OCI-LY7 (cell line): ENCODE data around the gene AUTS2. TPM values are rescaled to one million over a fixed set of nuclear protein-coding genes. Genes with fewer than 3 reads are reported as not detected.

Source experiments
- BruUV-seq: library from RNA; stranded (reverse); fragments of 400-500 nt; replicated peaks from 2 replicates; lab custom pipeline; 2021; lab: Mats Ljungman, UMichigan
- CTCF ChIA-PET: fragments of 300-600 bp; sonication (Branson Sonifier 250); formaldehyde crosslinking; loops from one replicate; lab custom pipeline; 2022; ENCODE audit warnings: antibody characterized with exemption; ENCODE audit not compliant: unreplicated experiment; lab: Charles Lee
- POLR2A ChIA-PET: fragments of 300-600 bp; sonication (Branson Sonifier 250); formaldehyde crosslinking; loops from one replicate; lab custom pipeline; 2022; ENCODE audit warnings: antibody characterized with exemption; lab: Charles Lee
- DNase-seq: peaks from one replicate; pipeline ENCODE4 v3.0.0-alpha.2; 2015; ENCODE audit warnings: low spot score
- H2AFZ ChIP-seq: fragments of 200-600 bp; sonication (generic), shearing (Covaris generic); 2 replicates; pipeline ENCODE4 v1.6.1; 2014; ENCODE audit warnings: mild to moderate bottlenecking, antibody characterized with exemption, low read length, moderate library complexity
- H3K27ac ChIP-seq: fragments of 200-600 bp; sonication (generic); 2 replicates; pipeline ENCODE4 v1.5.1; 2014; ENCODE audit warnings: mixed run types, low read depth, mild to moderate bottlenecking, moderate library complexity, low read length, inconsistent platforms; ENCODE audit not compliant: poor library complexity, severe bottlenecking
- H3K36me3 ChIP-seq: fragments of 200-600 bp; sonication (generic); 2 replicates; pipeline ENCODE4 v1.6.1; 2014; ENCODE audit warnings: mild to moderate bottlenecking, antibody characterized with exemption, low read length, moderate library complexity, mixed read lengths; ENCODE audit not compliant: insufficient read depth
- H3K4me1 ChIP-seq: fragments of 200-600 bp; sonication (generic); 2 replicates; pipeline ENCODE4 v1.5.1; 2014; ENCODE audit warnings: mild to moderate bottlenecking, low read length; ENCODE audit not compliant: insufficient read depth, poor library complexity, severe bottlenecking
- H3K4me2 ChIP-seq: fragments of 200-600 bp; sonication (generic); 2 replicates; pipeline ENCODE4 v1.6.1; 2014; ENCODE audit warnings: mild to moderate bottlenecking, low read length
- H3K4me3 ChIP-seq: fragments of 200-600 bp; sonication (generic); 2 replicates; pipeline ENCODE4 v1.5.1; 2014; ENCODE audit warnings: mild to moderate bottlenecking, low read depth, low read length; ENCODE audit not compliant: poor library complexity, severe bottlenecking
- H3K79me2 ChIP-seq: fragments of 200-600 bp; sonication (generic); 2 replicates; pipeline ENCODE4 v1.6.1; 2016; ENCODE audit warnings: low read depth, mild to moderate bottlenecking, low read length, moderate library complexity, mixed read lengths; ENCODE audit not compliant: insufficient read depth
- H3K9me2 ChIP-seq: fragments of 200-600 bp; sonication (generic); 2 replicates; pipeline ENCODE4 v1.6.1; 2016; ENCODE audit warnings: mild to moderate bottlenecking, low read length, mixed read lengths; ENCODE audit not compliant: insufficient read depth
- H3K9me3 ChIP-seq: fragments of 200-600 bp; sonication (generic); 2 replicates; pipeline ENCODE4 v1.6.1; 2014; ENCODE audit warnings: mild to moderate bottlenecking, mixed run types, low read length, mixed read lengths
- H4K20me1 ChIP-seq: fragments of 200-600 bp; sonication (generic); 2 replicates; pipeline ENCODE4 v1.6.1; 2014; ENCODE audit warnings: mild to moderate bottlenecking, antibody characterized with exemption, low read length, moderate library complexity, mixed read lengths; ENCODE audit not compliant: insufficient read depth
- EZH2phosphoT487 ChIP-seq: fragments of 200-600 bp; sonication (generic); IDR thresholded peaks from 2 replicates; pipeline ENCODE4 v1.6.1; 2018; ENCODE audit warnings: low read depth, borderline replicate concordance, mild to moderate bottlenecking, mixed run types, antibody characterized with exemption, low read length, moderate library complexity, mixed read lengths
- intact Hi-C: fragments of 100-400 bp; cut with micrococcal nuclease; formaldehyde crosslinking; loops from one replicate; pipeline ENCODE4 v1.10.0; 2022; ENCODE audit not compliant: unreplicated experiment
- total RNA-seq, 2 experiments: library from RNA; depleted of rRNA in 1 of 2; stranded (reverse); fragments of >200 nt in 1 of 2; shearing (Covaris generic) in 1 of 2; gene quantifications; 2 replicates each; pipeline ENCODE4 v1.2.3, GENCODE V29; 2014 to 2022
- TF ChIP-seq, protein P1 (sequence below): fragments of 200-600 bp; sonication (generic); conservative IDR thresholded peaks from 2 replicates; pipeline ENCODE4 v1.5.1; 2014; ENCODE audit warnings: mild to moderate bottlenecking, antibody characterized with exemption, low read length, moderate library complexity, mixed read lengths

AUTS2 gene
- total RNA-seq, 2 experiments from 2014 or later, result 37.9 to 78.5 TPM

DNA sequence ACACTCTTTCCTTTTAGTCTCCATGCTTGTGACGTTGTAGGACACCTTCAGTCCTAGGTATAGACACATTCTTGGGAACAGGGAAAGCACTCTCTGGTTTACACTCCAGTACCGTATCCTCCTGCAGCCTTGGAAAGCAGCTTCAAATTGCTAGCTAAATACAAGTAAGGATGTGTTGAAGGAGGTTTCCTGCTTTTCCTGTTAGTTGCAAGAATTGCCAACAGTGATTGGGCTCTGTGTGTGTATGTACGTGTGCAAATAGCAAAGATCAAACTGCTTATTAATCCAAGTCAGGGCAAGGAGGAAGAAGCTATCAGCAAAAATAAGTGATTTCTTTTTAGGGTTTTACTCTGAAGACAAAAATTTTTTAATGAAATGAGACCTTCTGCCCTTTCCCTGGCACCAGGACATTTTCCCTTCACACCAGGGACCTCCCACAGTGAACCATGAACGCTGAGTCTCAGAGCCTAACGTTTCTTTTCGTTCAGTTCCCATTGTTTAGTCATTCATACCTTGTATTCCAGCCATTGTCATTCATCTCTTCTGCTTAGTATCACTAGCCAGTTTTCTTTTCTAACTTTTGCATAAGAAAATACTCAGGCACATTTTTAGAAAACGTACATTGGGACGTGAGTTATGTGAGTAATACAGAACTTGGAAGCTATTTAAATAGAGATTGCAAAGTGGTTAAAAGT lies 36.9 kb upstream of the AUTS2 start:
- no peak for DNase-seq
- intact Hi-C loops, result no loop called here
- Histone ChIP-seq H4K20me1 (no peaks in the 10 kb centered on the region), H3K27ac (no peak overlapping the region), H3K9me3 (no peaks in the 10 kb centered on the region), H3K36me3 (no peaks in the 10 kb centered on the region), H3K4me3 (no peak overlapping the region), H3K4me1 (peaks cover 7% of the 10 kb centered on the region), H2AFZ (no peak overlapping the region), H3K9me2 (no peaks in the 10 kb centered on the region), H3K79me2 (no peaks in the 10 kb centered on the region), H3K4me2 (no peak overlapping the region)
- TF ChIP-seq EZH2phosphoT487, result no peak
- TF ChIP-seq, protein P1, sequence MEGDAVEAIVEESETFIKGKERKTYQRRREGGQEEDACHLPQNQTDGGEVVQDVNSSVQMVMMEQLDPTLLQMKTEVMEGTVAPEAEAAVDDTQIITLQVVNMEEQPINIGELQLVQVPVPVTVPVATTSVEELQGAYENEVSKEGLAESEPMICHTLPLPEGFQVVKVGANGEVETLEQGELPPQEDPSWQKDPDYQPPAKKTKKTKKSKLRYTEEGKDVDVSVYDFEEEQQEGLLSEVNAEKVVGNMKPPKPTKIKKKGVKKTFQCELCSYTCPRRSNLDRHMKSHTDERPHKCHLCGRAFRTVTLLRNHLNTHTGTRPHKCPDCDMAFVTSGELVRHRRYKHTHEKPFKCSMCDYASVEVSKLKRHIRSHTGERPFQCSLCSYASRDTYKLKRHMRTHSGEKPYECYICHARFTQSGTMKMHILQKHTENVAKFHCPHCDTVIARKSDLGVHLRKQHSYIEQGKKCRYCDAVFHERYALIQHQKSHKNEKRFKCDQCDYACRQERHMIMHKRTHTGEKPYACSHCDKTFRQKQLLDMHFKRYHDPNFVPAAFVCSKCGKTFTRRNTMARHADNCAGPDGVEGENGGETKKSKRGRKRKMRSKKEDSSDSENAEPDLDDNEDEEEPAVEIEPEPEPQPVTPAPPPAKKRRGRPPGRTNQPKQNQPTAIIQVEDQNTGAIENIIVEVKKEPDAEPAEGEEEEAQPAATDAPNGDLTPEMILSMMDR, result no peak
- BruUV-seq, result no TSS peak
- CTCF ChIA-PET, result no interaction called here
- POLR2A ChIA-PET, result interaction anchor here (0.6 to 1.1 kb wide), 5 partner anchors 9 to 130 kb away, joined by 3 to 5 read pairs (median 3); no protein-coding TSS in a partner anchor

DNA sequence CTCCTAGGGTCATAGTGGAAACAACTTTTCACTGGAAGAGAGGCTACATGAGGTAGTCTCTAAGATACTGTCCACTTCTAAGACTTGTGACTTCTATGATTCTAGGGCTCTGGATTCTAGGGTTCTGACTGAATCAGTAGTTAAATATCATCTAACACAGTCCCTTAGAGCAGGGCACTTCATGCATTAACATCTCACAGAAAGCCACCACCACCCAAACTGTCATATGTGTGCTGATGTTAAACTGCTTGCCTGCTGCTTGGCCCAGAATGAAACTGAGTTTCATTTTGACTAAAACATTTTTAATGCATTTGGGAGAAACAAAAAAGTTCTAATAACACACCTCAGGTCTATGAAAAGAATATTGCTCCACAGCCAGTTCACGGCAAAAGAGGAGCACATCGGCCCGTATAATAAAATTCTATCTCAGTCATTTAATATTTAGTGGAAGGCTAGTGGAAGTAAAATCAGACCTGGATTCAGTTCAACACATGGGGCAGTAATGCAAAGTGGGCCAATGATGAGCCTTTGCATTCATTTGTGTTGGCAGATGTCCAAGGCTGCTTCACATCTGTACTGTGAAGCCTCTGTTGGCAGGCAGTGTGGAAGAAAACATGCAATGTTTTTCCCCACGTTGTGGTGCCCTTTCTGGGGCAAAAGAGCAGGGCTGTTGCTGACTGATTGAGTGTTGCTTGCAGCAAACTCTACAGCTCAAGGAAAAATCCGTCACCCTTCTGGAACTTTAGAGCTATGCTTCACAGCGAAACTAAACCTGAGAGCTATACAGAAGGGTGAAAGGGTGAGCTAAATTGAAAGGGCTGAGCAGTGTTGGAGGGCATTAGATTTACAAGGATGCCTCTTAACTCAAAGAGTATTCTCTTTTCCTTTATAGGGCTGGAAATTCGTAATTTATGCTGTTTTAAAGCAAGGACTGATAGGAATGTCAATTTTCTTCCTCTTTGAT lies 33.5 kb upstream of the AUTS2 start:
- ChIA-PET POLR2A (interaction anchor here (0.5 to 1.0 kb wide), 3 partner anchors 23 to 478 kb away, joined by 3 read pairs; no protein-coding TSS in a partner anchor), CTCF (no interaction called here)
- intact Hi-C loops, result no loop called here
- Histone ChIP-seq H3K36me3 (no peaks in the 10 kb centered on the region), H3K4me1 (peaks cover 7% of the 10 kb centered on the region), H3K9me2 (no peaks in the 10 kb centered on the region), H3K4me2 (peak overlapping the region; percentile 50; the same call in 1 of the 2 replicates), H2AFZ (peak overlapping the region; percentile 62), H3K27ac (no peak overlapping the region), H4K20me1 (no peaks in the 10 kb centered on the region), H3K4me3 (no peak overlapping the region), H3K9me3 (no peaks in the 10 kb centered on the region), H3K79me2 (no peaks in the 10 kb centered on the region)
- no TSS peak for BruUV-seq
- no peak for TF ChIP-seq EZH2phosphoT487
- TF ChIP-seq, protein P1, result no peak
- DNase-seq, result peak; percentile 48
